RKO (cell line): Measurements from ENCODE around the gene RNU7-1.

Source experiments
- DNase-seq: peaks from one replicate; pipeline ENCODE4 v3.0.0-alpha.2; 2016; ENCODE audit warnings: low spot score

Gene RNU7-1

DNA sequence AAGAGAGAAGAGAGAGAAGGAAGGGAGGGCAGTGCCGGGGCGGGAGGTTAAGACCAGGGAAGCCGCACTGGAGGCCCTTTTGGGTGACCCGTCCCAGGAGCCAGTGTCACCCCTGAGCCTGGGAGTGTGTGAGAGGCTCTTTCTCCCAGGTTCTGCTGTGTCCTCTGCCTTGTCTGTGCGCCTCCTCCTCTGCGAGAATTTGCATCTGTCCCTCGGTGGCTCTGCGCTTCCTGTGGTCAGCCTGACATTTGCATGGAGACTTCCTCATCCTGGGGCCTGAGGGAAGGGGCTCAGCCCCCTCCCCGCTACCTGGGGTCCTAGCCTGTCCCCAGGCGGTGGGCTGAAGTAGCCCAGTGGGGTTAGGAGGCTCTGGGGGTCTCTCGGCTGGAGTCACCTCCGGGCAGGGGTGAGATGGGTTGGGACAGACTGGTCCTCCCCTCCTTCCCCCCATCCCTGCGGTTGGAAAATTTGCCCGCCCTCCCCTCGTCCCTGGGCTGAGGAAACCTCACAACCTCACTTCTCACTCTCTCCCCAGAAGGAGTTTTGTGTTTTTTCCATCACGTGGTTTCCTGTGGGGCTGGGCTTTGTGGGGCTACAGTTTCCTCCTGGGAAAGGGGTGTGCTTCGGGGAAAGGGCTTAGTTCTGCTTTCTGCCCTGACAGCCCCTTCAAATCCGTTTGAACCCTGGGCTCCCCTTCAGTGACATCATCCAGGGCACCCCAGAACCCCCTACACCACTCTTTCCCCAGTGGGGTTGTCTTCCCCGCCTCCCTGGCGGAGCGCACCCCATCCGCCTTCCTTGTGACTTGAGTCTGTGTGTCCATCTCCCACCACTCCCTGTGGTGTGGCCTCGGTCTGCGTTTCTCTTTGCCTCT lies 10.1 kb downstream of the RNU7-1 start:
- DNase-seq, result no peak

DNA sequence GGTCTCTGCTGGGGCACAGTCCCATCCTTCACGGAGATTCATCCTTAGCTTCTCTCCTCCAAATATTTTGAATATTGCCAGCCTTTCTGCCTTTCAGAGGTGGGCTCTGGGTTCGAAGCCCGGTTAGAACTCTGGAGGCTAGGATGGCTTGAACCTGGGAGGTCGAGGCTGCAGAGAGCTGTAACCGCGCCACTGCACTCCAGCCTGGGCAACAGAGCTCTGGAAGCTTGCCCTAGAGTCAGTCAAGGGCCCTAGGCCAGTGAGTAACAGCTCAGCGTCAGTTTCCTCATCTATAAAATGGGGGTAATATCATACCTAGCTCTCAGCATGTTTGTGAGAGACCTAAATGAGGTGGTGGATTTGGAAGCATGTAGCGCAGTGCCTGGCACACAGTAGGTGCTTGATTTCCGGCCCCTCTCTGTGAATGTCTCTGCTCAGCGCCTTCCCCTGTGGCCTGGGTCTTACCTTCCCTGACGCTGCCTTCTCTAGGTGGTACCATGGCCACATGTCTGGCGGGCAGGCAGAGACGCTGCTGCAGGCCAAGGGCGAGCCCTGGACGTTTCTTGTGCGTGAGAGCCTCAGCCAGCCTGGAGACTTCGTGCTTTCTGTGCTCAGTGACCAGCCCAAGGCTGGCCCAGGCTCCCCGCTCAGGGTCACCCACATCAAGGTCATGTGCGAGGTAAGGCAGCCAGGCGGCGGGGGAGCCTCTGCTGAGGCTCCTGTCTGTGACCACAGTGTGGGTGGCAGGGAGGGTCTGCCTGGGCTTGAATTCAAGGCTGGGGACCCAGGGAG lies 10.9 kb downstream of the RNU7-1 start:
- DNase-seq, result no peak

DNA sequence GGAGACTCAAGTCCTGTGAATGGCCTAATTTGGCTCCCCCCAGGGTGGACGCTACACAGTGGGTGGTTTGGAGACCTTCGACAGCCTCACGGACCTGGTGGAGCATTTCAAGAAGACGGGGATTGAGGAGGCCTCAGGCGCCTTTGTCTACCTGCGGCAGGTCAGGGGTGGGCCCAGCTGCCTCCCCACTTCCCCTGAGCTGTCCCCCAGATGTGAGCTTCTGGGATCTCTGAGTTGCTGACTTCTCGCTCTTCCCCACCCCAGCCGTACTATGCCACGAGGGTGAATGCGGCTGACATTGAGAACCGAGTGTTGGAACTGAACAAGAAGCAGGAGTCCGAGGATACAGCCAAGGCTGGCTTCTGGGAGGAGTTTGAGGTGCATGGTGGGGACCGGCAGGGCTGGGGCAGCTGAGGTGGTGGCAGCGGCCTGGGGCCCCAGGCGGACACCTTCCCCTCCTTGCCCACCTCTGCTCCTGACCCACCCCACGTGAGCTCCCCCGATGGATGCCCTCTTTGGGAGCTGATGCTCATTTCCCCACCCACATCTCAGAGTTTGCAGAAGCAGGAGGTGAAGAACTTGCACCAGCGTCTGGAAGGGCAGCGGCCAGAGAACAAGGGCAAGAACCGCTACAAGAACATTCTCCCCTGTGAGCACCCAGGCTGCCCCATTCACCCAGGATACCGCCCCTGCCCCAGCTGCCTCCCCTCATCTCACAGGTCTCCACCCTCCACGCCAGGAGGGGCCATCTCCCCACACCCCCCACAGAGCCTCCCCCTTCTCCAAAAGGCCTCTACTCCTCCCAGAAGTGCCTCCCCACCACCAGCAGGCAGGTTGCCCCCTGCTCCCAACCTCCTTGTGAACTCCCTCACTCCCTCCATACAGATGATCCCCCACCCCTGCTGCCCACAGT lies 11.7 kb downstream of the RNU7-1 start:
- no peak for DNase-seq

DNA sequence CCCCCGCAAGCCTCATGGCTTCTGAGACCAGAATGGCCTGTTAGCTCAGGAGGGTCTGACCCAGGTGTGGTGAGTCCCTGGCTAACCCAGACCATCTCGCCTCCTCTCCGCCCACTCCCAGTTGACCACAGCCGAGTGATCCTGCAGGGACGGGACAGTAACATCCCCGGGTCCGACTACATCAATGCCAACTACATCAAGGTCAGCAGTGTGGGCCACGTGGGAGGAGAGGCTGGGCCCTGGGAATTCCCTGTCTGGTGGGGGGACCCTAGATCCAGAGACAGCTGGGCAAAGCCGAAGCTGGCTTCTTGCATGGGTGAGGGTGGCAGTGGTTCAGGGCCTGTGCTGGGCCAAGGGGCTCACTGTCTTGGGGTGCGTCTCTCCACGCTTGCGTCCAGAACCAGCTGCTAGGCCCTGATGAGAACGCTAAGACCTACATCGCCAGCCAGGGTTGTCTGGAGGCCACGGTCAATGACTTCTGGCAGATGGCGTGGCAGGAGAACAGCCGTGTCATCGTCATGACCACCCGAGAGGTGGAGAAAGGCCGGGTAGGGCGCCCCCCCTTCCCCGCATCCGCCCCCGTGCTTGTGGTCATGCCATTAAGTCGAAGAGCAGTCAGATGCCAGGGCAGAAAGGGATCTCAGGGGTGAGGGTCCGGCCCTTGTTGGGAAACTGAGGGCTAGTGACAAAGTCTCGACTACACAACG lies 12.6 kb downstream of the RNU7-1 start:
- DNase-seq, result no peak

DNA sequence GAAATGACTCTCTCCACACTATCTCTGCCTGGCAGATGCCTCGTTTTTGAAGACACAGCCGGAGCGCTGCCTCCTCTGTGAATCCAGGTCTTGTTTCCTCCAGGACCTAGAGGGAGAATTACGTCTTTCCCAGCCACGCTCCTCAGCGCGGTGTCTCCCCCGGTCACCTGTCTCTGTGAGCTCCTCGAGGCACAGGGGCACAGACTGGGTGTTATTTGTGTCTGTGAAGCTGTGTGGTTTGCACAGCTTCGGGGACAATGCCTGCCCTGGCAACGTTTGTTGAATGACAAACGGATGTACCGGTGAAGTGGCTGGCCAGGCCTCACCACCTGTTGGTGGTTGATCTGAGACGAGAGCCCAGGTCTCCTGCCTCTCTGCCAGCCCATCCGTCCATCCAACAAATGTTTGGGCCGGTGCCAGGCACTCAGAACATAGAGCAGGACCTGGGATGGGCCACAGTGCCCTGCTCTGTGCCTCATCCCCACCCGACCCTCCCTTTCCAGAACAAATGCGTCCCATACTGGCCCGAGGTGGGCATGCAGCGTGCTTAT lies 13.6 kb downstream of the RNU7-1 start:
- DNase-seq, result no peak

DNA sequence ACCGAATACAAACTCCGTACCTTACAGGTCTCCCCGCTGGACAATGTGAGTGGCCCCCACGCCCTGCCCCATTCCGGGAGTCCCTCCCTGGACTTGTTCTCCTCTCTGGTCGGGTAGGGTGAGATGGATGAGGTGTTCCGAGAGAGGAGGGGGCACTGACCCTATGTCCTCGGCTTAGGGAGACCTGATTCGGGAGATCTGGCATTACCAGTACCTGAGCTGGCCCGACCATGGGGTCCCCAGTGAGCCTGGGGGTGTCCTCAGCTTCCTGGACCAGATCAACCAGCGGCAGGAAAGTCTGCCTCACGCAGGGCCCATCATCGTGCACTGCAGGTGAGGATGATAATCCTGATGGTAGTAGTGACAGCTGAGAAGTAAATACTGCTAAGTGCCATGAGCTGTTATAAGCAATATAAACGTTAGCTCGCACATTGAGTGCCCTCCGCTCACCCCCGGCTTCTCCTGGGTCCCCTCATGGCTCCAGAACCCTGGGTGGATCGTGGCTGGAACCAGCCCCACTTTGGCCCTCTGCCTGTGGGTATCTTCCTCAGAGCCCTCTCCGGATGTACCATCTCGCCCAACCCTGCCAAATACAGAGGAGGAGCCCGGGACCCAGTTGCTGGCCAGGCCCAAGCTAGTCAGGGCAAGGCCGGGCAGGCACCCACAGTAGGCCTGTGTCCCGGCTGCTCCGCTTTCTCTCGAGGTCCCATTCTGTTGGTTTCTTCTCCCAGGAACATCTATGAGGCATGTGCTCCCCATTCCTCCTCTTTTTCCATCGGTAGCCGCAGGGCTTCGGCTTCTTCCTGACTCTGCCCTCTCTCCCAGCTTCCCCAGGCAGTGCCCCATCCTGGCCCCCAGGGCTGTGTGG lies 14.4 kb downstream of the RNU7-1 start:
- no peak for DNase-seq

DNA sequence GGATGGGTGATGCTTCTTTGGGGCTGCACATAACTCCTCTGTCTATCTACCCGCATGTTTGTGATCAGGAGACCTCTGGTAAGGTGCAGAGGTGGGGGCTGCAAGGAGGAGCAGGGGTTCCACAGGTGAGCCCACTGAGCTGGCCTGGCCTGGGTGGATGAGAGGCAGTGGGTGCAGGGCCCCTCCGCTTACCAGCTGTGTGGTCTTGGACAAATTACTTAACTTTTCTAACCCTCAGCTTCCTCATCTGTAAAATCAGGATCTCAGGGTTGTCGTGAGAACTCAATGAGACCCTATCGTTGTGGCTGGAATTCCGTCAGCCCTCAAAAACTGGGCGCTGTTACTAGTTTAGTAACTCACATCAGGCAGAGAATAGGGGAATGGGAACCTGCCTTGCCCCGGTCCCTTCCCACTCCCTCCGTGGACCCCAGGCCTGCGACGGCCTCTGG lies 15.0 kb downstream of the RNU7-1 start:
- no peak for DNase-seq

DNA sequence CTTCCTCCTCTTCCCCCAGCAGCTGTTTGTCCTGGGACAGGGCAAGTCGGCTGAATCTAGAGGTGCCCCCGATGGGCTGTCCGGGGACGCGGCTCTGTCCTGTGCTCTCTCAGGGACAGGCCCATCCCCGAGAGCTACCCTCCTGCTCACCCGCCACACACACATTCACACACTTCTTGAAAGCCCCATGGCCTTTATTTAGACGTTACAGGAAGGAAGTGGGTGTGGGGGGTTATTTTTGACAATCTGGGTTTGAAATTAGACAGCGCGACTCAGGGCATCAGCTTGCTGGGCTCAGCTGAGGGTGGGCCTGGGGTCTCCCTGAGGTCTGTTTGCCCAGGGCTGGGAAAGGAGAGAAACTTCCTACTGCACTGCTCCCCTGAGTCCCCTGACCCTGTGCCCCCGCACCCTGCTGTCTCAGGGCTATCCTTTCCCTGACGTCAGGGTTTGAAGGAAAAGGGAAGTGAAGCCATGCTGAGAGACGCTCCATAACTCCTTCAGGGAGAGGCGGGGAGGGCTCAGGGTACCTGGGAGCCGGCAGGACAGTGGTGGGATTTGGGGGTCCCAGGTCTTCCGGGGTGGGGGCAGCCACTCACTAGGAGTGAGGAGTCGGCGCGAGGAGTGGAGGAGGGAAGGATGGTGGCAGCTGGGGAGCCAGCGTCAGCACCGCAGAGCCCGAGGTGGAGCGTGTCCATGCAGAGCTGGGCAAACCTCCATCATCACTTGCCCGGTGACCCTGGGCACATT lies 15.6 kb downstream of the RNU7-1 start:
- no peak for DNase-seq

DNA sequence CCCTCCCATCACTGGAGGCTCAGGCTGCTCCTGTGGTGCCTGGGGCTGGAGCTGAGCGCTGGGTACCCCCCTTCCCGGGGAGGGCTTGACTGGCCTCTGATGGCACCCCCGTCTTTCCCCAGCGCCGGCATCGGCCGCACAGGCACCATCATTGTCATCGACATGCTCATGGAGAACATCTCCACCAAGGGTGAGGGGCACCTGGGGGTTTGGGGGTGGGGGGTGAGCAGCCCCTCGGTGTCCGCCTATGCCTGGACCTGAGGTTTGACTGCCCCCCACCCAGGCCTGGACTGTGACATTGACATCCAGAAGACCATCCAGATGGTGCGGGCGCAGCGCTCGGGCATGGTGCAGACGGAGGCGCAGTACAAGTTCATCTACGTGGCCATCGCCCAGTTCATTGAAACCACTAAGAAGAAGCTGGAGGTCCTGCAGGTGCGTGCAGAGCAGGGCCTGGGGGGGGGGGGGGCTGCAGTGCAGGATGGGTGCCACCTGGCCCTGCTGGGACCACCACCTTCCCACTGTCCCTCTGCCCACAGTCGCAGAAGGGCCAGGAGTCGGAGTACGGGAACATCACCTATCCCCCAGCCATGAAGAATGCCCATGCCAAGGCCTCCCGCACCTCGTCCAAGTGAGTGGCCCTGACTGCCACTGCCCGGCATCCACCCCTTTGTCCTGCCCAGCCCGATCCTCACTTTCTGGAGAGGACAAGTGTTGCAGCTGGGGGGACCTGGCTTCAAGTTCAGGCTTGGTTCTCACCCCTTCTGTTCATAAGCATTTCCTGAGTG lies 16.4 kb downstream of the RNU7-1 start:
- DNase-seq, result no peak

DNA sequence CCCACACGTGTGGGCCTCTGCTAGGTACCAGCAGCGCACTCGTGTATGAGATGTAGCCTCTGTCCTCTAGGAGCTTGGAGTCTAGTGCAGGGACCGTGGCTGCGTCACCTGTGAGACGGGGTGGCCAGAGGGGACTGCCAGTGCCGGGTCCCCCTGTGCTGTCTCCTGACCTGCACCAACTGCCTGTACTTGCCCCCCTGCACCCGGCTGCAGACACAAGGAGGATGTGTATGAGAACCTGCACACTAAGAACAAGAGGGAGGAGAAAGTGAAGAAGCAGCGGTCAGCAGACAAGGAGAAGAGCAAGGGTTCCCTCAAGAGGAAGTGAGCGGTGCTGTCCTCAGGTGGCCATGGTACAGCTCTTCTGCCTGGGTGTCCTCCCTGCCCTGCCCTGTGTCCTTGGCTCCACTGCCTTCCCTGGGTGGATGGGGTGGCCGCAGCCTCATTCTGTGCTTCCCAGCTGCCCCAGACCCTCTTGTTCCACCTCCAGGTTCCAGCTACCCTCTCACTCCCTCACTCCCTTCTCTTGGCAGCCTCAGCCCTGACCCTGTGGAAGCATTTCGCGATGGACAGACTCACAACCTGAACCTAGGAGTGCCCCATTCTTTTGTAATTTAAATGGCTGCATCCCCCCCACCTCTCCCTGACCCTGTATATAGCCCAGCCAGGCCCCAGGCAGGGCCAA lies 17.1 kb downstream of the RNU7-1 start:
- peak; percentile 56 for DNase-seq

DNA sequence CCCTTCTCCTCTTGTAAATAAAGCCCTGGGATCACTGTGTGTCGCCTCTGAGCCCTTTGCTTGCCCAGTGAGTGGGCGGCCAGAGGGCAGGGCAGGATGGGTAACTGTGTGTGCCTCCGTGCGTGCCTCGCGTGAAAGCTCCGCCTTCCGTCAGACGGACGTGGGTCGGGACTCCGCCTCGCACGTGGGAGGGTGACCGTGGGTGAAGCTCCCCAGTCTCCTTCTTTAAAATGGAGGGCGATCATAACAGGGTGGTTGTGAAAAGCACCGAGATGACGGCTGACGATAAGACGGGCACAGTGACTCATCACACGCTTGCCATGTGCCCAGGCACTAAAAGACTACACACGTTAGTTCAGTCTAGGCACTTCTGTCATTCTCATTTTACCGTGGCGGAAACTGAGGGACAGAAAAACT lies 17.7 kb downstream of the RNU7-1 start:
- peak; percentile 88 for DNase-seq

DNA sequence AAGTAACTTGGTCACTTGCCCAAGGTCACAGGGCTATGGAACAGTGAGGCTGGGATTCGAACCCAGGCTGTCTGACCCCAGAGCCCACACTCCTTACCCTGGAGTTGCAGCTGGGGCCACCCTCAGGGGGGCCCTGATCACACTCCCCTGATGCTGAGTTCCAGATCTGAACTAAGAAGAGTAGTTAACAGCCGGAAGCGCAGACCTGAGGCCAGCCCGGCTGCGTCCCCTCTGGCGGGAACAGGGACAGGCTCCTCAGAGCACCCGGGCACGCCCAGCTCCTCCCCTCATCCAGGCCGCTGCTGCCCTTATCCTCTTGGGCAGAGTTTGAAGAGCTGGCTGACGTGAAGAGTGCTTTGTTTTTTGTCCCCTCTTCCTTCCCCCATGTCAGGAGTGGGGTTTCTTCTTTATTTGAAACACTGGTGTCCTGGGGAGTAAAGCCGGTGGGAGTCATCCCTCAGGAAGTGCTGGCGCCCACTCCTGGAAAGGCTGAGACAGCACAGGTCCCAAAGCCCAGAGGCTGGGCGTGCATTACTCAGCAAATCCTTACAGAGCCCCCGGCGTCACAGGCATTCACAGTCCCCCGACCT lies 18.2 kb downstream of the RNU7-1 start:
- peak; percentile 92 for DNase-seq

DNA sequence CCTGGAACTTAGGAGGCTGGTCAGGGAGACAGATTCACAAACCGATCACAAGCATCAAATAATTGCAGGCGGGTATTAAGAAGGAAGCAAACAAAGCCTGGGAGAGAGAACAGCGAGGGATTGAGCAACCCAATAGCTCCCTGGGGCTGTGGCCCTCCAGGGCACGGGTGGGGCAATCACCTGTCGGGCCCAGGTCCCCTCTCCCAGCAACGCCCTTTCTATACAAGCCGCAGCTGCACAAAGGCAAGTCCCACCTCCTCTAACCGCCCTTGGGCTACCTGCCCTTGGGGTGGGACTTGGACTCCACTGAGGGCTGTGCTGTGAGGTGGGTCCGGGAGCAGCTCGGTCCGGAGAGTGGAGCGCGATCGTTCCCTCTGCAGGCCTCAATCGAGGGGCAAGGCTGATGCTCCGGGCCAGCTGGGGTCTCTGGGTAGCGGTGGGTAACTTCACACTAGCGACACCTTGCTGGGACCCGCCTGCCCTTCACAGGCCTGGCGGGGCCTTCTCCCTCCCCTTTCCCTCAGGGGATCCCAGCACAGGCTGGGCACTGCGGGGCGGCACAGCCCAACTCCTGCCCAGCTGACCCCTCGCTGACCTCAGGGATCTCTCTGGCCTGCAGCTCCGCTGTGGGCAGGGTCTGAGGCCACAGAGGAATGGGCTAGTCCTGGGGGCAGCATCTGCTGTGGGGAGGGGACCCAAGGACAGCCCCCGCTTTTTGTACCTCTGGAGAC lies 18.8 kb downstream of the RNU7-1 start:
- DNase-seq, result no peak

DNA sequence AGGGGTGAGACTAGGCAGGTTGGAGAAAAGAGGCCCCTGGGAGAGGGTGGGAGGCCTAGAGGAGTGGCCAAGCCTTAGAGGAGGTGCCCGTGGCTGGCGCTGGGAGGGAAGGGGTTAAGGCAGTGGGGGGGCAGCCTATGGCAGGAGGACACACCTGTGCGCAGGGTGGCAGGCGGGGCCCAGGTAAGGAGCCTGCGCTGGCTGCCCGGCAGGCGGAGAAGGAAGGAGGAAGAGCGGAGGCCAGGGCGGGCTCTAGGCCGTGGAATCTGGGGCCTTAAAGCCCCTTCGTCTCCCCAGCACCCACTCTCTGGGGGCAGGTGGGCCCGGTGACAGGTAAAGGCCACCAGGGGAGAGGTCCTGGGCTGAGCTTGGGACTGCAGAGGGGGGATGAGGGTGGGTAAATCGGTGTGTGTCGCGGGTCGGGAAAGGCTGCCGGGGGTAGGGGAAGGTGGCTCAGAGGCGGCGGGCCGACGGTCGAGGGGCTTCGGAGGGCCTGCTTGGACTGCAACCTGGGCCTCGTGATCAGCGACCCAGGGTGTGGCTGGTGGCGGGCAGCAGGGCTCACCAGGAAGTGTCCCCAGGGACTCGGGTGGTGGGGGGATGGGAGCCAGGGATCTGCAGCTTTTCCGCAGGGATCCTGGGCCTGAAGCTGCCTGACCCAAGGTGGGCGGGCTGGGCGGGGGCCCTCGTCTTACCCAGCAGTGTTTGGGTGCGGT lies 19.6 kb downstream of the RNU7-1 start:
- no peak for DNase-seq

DNA sequence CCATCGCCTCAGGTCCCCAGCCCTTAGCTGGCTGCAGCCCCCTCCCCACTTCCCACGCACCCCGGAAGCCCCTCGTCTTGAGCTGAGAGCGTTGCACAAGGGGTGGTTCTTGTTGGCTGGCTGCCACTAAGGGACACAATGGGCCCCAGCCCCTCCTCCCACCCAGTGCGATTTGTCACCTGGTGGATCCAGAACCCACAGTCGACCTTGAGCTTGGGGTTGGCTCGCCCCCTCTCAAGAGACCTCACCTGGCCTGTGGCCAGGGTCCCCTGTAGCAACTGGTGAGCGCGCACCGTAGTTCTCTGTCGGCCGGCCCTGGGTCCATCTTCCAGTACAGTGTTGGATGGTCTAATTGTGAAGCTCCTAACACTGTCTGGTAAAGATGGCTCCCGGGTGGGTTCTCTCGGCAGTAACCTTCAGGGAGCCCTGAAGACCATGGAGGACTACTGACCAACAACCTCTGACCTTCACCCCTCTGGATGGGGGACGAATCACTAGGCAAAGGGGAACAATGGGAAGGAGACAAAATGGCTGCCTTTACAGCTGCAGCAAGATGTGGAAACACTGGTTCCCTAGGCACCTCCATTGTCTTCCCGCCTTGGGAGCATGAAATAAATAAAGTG lies 20.3 kb downstream of the RNU7-1 start:
- no peak for DNase-seq

DNA sequence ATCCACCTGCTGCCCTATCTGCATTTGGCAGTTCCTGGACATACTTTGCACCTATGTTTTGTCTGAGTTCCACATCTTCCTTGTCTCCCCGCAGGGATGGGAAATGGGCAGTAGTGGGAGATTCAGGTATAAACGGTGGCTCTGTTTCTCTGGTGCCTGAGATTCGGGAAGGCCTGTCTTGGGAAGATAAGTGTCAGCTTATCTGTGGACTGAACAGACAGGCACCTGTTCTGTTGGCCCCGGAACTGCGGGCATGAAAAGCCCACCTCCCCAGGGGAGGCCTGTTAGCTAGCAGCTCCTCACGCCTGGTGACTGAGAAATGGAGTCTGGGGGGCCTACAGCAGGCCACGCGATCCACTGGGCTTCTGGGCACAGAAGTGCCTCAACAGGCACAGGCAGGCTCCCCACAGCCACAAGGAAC lies 21.0 kb downstream of the RNU7-1 start:
- no peak for DNase-seq
